AG04450 (cell line): ENCODE measurements around the gene FAM168A. TPM values are rescaled to one million over a fixed set of nuclear protein-coding genes. Genes with fewer than 3 reads are reported as not detected.

Experiments
- CTCF ChIA-PET: fragments of 300-600, 350-600 bp; formaldehyde crosslinking; extraction: SDS; loops from one replicate; lab custom pipeline; 2022; ENCODE audit warnings: antibody characterized with exemption, inconsistent platforms; lab: Charles Lee
- POLR2A ChIA-PET: fragments of 350-600 bp; formaldehyde crosslinking; extraction: SDS; loops from one replicate; lab custom pipeline; 2021; ENCODE audit warnings: antibody characterized with exemption, inconsistent platforms; lab: Yijun Ruan, JAX
- DNase-seq: peaks from one replicate; pipeline ENCODE4 v3.0.0-alpha.2; 2011; ENCODE audit warnings: low read depth, low spot score
- H3K27ac ChIP-seq: one replicate; pipeline ENCODE4 v1.5.1; 2012; ENCODE audit warnings: low read depth, low read length, control low read depth
- H3K27me3 ChIP-seq: one replicate; pipeline ENCODE4 v1.6.0; 2012; ENCODE audit warnings: low read length; ENCODE audit not compliant: control insufficient read depth, insufficient read depth
- H3K4me3 ChIP-seq: 2 replicates; pipeline ENCODE4 v1.5.1; 2011; ENCODE audit warnings: mild to moderate bottlenecking, low read depth, low read length, control low read depth
- H3K9me3 ChIP-seq: 2 replicates; pipeline ENCODE4 v1.5.1; 2012; ENCODE audit warnings: low read length; ENCODE audit not compliant: control insufficient read depth, insufficient read depth
- polyA plus RNA-seq: library from polyadenylated mRNA; depleted of rRNA; stranded (reverse); fragments of >200 nt; gene quantifications from 2 replicates; pipeline ENCODE4 v1.2.3, GENCODE V29; 2011
- TF ChIP-seq, protein P1 (sequence below): IDR thresholded peaks from 2 replicates; pipeline ENCODE4 v1.5.1; 2011; ENCODE audit warnings: low read depth, low read length, control low read depth, inconsistent platforms

The FAM168A gene
- polyA plus RNA-seq, 1 experiment: 21.3 TPM

DNA sequence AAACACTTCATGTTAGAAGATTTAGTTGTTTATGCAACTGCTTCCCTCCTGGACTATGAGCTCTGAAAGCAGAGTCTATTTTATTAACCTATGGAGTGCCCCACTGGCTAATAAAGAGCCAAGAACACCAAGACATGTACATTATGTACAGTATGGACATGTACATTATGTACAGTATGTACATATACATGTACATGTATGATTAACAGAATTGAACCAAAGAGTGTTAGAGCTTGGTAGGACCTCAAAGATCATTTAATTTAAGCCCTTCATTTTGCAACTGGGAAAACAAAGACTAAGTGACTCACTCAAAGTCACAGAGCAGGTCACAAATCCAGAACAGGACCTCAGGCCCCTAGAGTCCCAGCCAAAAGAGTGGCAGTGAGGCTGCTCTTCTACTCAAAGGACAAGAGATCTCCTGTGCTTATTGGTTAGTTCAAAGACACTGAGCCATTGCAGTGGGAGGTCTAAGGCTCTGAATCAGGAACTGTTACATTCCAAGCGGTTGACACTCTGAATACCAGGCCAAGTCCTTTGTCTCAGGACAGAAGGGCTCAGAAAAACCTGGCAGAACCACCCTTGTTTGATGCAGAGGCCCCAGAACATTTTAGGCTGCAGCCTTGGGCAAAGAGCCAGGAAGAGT lies 103.8 kb downstream of the FAM168A start:
- H3K27ac ChIP-seq: no peak overlapping the region
- TF ChIP-seq, protein P1, sequence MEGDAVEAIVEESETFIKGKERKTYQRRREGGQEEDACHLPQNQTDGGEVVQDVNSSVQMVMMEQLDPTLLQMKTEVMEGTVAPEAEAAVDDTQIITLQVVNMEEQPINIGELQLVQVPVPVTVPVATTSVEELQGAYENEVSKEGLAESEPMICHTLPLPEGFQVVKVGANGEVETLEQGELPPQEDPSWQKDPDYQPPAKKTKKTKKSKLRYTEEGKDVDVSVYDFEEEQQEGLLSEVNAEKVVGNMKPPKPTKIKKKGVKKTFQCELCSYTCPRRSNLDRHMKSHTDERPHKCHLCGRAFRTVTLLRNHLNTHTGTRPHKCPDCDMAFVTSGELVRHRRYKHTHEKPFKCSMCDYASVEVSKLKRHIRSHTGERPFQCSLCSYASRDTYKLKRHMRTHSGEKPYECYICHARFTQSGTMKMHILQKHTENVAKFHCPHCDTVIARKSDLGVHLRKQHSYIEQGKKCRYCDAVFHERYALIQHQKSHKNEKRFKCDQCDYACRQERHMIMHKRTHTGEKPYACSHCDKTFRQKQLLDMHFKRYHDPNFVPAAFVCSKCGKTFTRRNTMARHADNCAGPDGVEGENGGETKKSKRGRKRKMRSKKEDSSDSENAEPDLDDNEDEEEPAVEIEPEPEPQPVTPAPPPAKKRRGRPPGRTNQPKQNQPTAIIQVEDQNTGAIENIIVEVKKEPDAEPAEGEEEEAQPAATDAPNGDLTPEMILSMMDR: no peak
- H3K27me3 ChIP-seq: no peaks in the 10 kb centered on the region
- POLR2A ChIA-PET: no interaction called here
- CTCF ChIA-PET: interaction anchor here (0.6 to 1.0 kb wide), 4 partner anchors 8 to 143 kb away, joined by 3 to 5 read pairs (median 4); no protein-coding TSS in a partner anchor
- no peak overlapping the region for H3K4me3 ChIP-seq
- DNase-seq: peak; percentile 27
- H3K9me3 ChIP-seq: no peaks in the 10 kb centered on the region; the same call in 1 of the 2 replicates

DNA sequence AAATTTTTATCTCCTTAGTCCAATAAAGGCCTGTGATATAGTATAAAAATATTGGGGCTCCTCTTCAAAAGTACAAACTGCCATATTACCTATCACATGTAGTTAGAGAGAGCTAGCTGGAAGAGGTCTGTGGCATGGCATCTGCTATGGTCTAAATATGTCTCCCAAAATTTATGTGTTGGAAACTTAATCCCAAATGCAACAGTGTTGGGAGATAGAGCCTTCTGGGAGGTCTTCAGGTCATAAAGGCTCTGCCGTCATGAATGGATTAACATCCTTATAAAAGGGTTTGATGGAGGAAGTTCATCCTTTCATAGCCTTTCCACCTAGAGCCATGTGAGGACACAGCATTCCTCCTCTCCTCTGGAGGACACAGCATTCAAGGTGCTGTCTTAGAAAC lies 116.3 kb downstream of the FAM168A start:
- POLR2A ChIA-PET: interaction anchor here (0.5 to 1.0 kb wide), 2 partner anchors 29 to 122 kb away, joined by 3 to 6 read pairs; no protein-coding TSS in a partner anchor
- no peak overlapping the region for H3K4me3 ChIP-seq
- H3K27ac ChIP-seq: no peak overlapping the region
- CTCF ChIA-PET: interaction anchor here (0.7 to 3.5 kb wide), 2 partner anchors 19 to 143 kb away, joined by 4 to 35 read pairs; no protein-coding TSS in a partner anchor
- TF ChIP-seq, protein P1: no peak
- no peak for DNase-seq
- H3K27me3 ChIP-seq: no peaks in the 10 kb centered on the region
- no peaks in the 10 kb centered on the region for H3K9me3 ChIP-seq

DNA sequence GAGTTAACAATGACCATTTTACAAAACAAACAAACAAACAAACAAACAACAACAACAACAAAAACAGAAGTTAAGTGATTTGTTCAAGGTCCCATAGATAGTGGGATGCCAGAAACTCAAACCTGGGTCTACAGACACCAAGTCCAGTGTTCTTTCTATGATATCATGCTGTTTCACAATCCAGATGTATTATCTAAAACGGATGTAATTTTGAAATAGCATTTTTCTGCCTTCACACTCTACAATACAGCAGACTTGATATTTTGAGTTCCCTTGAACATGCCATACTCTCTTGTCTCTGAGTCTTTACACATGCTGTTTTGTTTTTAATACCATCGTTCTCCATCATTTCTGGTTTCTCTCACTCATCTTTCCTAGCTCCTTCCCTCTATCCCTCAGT lies 117.2 kb downstream of the FAM168A start:
- Histone ChIP-seq H3K4me3 (no peak overlapping the region), H3K9me3 (no peaks in the 10 kb centered on the region), H3K27ac (no peak overlapping the region), H3K27me3 (no peaks in the 10 kb centered on the region)
- TF ChIP-seq, protein P1: no peak
- no peak for DNase-seq
- POLR2A ChIA-PET: interaction anchor here (1.0 kb wide), 1 partner anchor 30 kb away, joined by 6 read pairs; no protein-coding TSS in a partner anchor
- CTCF ChIA-PET: interaction anchor here (0.6 to 4.7 kb wide), 6 partner anchors 10 to 238 kb away, joined by 3 to 89 read pairs (median 42); no protein-coding TSS in a partner anchor

DNA sequence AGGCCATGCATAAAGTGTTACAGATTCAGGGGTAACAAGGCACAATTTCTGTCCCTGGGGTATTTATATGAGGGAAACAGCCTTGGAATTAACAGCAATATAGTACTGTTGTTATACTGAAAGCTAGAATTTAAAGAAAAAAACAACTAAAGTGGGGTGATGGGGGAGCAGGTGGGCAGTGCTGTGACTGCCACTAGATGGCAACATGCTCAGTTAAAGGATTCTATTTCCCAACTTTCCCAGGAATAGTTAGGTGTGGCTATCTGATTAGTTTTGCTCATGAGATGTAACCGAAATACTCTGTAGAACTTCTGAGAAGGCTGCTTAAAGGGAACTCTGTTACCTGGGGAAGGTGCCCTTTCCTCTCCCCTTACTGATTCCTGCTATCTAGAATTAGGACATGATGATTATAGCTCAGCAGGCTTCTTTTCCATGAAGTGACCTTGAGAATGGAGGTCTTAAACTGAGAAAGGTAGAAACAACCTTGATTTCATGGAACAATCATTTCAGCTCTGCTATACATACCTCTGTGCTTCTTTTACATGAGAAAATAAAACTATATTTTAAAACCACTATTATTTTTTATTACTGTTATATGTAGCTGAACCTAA lies 119.1 kb downstream of the FAM168A start:
- DNase-seq: no peak
- Histone ChIP-seq H3K27ac (no peak overlapping the region), H3K9me3 (no peaks in the 10 kb centered on the region), H3K4me3 (no peak overlapping the region), H3K27me3 (no peaks in the 10 kb centered on the region)
- ChIA-PET POLR2A (interaction anchor here (0.6 kb wide), 1 partner anchor 22 kb away, joined by 6 read pairs; no protein-coding TSS in a partner anchor), CTCF (interaction anchor here (0.5 to 4.7 kb wide), 49 partner anchors 11 to 452 kb away, joined by 3 to 89 read pairs (median 4); partner anchors contain the start of gene FAM168A)
- TF ChIP-seq, protein P1: peak; percentile 94
